Gastroesophageal sphincter (tissue), 3 donors: ENCODE results near the gene MYPN.

Source experiments
- POLR2A ChIP-seq, 2 donors: fragments of 450-650 bp; IDR thresholded peaks; one replicate each; pipeline ENCODE4 v1.6.1; 2017; ENCODE audit warnings: antibody characterized with exemption in 2 of 2, mild to moderate bottlenecking in 2 of 2, moderate library complexity in 1 of 2
- TF ChIP-seq, protein P1 (sequence below), 4 experiments: fragments of 200-600 bp in 2 of 4; fragments of 450-650 bp in 2 of 4; sonication (generic) in 1 of 4; IDR thresholded peaks; one replicate each; pipeline ENCODE4 v1.5.1; 2017 to 2019; ENCODE audit warnings: antibody characterized with exemption in 4 of 4, mild to moderate bottlenecking in 2 of 4, moderate library complexity in 2 of 4

DNA sequence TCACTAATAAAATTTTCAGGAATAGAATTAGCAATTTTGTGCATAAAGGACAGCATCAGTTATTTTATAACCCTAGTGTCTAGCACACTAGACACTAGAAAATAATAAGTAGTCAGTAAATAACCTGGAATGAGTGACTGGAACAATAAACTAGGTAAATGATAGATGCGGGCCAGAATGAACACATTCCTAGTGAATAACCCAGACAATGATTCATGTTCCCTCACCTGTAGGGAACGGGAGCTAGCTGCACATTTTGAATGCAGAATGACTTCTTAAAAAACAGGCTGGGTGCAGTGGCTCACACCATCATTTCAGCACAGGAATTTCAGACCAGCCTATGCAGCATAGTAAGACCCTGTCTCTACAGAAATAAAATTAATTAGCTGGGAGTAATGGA lies 125.8 kb downstream of the MYPN start:
- TF ChIP-seq, protein P1, sequence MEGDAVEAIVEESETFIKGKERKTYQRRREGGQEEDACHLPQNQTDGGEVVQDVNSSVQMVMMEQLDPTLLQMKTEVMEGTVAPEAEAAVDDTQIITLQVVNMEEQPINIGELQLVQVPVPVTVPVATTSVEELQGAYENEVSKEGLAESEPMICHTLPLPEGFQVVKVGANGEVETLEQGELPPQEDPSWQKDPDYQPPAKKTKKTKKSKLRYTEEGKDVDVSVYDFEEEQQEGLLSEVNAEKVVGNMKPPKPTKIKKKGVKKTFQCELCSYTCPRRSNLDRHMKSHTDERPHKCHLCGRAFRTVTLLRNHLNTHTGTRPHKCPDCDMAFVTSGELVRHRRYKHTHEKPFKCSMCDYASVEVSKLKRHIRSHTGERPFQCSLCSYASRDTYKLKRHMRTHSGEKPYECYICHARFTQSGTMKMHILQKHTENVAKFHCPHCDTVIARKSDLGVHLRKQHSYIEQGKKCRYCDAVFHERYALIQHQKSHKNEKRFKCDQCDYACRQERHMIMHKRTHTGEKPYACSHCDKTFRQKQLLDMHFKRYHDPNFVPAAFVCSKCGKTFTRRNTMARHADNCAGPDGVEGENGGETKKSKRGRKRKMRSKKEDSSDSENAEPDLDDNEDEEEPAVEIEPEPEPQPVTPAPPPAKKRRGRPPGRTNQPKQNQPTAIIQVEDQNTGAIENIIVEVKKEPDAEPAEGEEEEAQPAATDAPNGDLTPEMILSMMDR (IDR thresholded peaks at IDR 0.05) = no peak
- TF ChIP-seq POLR2A (IDR thresholded peaks at IDR 0.05) = no peak
